Measurements from ENCODE around the gene BTBD16.

DNA sequence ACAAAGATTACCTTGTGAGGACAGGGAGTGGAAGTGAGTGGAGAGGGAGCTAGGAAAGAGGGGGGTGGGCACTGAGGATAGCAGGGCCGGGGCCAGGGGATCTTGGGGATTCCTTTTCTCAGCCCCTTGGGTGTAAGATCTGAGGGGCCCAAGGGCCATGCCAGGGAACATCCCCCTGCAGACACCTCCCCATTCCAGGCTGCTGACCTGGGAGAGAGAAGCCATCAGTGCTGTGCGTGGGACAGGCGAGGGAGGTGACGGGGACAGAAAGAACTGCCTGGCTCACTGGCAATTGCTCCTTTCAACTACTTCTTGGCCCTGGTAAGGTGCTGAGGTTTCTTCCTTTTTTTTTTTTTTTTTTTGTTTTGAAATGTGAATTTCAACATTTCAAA lies 12.0 kb upstream of the BTBD16 start:
- TF ChIP-seq, protein P1, sequence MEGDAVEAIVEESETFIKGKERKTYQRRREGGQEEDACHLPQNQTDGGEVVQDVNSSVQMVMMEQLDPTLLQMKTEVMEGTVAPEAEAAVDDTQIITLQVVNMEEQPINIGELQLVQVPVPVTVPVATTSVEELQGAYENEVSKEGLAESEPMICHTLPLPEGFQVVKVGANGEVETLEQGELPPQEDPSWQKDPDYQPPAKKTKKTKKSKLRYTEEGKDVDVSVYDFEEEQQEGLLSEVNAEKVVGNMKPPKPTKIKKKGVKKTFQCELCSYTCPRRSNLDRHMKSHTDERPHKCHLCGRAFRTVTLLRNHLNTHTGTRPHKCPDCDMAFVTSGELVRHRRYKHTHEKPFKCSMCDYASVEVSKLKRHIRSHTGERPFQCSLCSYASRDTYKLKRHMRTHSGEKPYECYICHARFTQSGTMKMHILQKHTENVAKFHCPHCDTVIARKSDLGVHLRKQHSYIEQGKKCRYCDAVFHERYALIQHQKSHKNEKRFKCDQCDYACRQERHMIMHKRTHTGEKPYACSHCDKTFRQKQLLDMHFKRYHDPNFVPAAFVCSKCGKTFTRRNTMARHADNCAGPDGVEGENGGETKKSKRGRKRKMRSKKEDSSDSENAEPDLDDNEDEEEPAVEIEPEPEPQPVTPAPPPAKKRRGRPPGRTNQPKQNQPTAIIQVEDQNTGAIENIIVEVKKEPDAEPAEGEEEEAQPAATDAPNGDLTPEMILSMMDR (IDR thresholded peaks at IDR 0.05), result no peak
- TF ChIP-seq POLR2A (IDR thresholded peaks at IDR 0.05), result no peak

All from body of pancreas (tissue), 4 donors.